ENCODE results near the gene GPD1L.
"Not testable (repeated sequence)": the region's sequence is repeated elsewhere in the genome, so short reads cannot be mapped to it uniquely, and the experiment has no call there.

GPD1L gene

DNA sequence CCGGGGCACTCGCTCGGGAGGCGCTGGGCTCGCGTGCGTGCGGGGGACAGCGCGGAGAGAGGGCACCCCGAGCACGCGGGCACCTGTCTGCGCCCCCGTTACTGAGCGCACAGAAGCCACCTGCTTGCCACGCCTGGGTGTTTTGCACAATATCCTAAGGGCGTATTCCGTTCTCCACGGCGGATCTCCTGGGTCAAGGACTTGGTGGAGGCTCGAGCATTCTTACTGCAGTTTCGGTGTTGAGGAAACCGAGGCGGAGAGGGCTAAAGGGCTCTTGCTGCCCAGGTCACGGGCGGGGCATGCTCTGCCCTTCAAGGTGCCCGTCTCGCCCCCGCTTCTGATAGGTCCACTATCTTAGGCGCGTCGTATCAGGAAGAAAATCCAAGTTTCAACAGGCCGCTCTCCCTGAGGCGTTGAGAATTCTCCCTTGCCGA is 526 bp downstream of the GPD1L start:
- no peak for TF ChIP-seq CTCF (conservative IDR thresholded peaks at IDR 0.05)
- peak overlapping the region; percentile 85 for H3K27ac ChIP-seq

GRCh38 chr3:32108224-32108623 is 1.8 kb downstream of the GPD1L start:
- peak overlapping the region; percentile 85 for H3K27ac ChIP-seq

DNA sequence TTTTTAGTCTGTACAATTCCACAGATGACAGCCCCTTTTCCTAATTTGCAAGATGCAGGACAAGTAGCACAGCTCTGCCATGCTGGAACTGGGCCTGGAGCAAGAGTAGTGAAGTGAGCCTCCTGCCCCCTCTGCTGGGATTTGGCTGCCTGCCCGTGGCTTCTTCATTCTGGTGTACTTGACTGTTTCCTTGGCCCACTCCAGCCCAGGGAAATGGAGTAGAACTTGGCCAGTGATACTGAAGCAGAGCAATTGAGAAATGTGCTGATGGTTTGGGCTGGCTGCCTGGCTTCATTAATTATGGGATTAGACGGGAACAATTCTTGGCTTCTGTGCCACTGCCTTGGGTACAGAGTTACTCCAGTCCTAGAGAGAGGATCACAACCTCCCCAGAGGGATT is 2.8 kb downstream of the GPD1L start:
- no peak for TF ChIP-seq CTCF (conservative IDR thresholded peaks at IDR 0.05)
- peak overlapping the region; percentile 85 for H3K27ac ChIP-seq

DNA sequence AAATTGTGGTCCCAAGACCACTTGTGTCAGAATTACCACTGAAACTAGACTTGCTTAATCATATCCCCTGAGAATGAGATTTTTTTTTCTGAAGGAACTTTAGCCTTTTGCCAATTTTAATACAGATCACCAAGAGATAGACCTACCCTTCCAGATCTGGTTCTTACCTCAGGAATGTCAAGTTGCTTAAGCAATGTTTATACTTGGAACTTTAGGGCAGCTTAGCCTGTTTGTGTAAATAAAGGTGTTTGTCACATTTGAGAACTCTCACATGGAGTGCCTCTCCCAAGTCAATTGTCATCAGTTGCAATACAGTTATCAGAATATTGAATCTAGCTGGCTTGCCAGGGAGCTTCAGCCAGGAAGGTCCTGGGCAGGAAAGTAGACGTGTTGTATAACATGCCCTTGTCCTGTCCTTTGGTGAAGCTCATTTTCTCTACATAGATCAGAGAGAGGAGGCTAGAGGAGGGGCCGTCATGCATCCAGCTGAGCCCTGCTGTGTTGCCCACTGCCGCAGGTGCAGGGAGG is 3.9 kb downstream of the GPD1L start:
- peak overlapping the region; percentile 85 for H3K27ac ChIP-seq
- TF ChIP-seq CTCF (conservative IDR thresholded peaks at IDR 0.05): no peak

DNA sequence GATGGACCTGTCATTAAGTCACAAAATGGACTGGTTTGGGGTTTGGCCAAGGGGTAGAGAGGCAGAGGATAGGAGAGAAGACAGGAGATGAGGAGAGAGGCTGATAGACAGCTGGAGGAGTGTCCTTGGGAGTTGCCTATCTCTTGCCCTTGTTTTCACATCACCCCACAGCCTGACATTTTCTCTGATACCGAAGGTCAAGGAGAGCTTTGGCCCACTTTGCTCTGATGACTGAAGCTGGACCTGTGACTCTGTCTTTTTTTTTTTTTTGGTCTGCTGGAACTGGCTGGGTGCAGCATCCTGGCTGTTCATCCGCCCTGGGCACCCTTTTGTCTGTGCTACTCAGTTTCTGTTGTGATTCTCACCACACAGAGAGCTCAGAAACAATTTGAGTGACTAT is 5.1 kb downstream of the GPD1L start:
- H3K27ac ChIP-seq: peak overlapping the region; percentile 85; the same call in 1 of the 2 replicates
- no peak for TF ChIP-seq CTCF (conservative IDR thresholded peaks at IDR 0.05)

- TF ChIP-seq CTCF (conservative IDR thresholded peaks at IDR 0.05): no peak
- no peak overlapping the region for H3K27ac ChIP-seq
These were observed 7.1 kb downstream of the GPD1L start for GRCh38 chr3:32113566-32113965.

DNA sequence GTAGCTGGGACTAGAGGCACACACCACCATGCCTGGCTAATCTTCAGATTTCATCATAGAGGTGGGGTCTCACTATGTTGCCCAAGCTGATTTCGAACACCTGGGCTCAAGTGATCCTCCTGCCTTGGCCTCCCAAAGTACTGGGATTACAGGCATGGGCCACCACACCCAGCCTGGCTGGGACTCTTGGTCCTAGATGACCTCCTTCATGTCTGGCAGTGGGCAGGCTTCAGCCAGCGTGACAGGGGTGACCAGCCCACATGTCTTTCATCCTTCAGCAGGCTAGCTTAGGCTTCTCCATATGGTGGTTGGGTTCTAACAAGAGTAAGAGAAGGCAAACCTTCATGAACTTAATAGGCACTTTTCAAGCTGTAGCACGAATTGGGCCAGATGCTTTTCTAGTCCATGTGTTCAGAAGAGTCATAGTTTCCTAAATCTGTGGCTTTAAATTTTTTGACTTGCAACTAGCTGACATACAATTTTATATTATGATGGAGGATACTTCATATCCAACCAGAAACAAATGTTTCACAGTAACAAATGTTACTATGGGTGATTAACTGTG is 7.6 kb downstream of the GPD1L start:
- no peak overlapping the region for H3K27ac ChIP-seq
- no peak for TF ChIP-seq CTCF (conservative IDR thresholded peaks at IDR 0.05)

GRCh38 chr3:32114546-32115386 is 8.3 kb downstream of the GPD1L start:
- not testable (repeated sequence) for H3K27ac ChIP-seq
